Mesothelial cell of epicardium (in vitro differentiated cells): ENCODE data around the gene PDE2A. TPM values are rescaled to one million over a fixed set of nuclear protein-coding genes. Genes with fewer than 3 reads are reported as not detected.

Source experiments
- DNase-seq, 2 experiments: peaks; one replicate each; pipeline ENCODE4 v3.0.0; 2021; ENCODE audit warnings: low spot score in 2 of 2; ENCODE audit not compliant: unreplicated experiment in 2 of 2
- H3K27ac Mint-ChIP-seq: 2 replicates; pipeline ENCODE4 v1.8.0; 2021; ENCODE audit warnings: mixed read lengths
- H3K27me3 Mint-ChIP-seq: 2 replicates; pipeline ENCODE4 v1.8.0; 2021; ENCODE audit warnings: low read depth, mixed read lengths
- H3K36me3 Mint-ChIP-seq: 2 replicates; pipeline ENCODE4 v1.8.0; 2021; ENCODE audit warnings: mixed read lengths
- H3K4me1 Mint-ChIP-seq: 2 replicates; pipeline ENCODE4 v1.8.0; 2021; ENCODE audit warnings: mixed read lengths
- H3K4me3 Mint-ChIP-seq: 2 replicates; pipeline ENCODE4 v1.8.0; 2021; ENCODE audit warnings: mild to moderate bottlenecking, moderate library complexity, mixed read lengths
- H3K9me3 Mint-ChIP-seq: 2 replicates; pipeline ENCODE4 v1.8.0; 2021; ENCODE audit warnings: mixed read lengths
- CTCF ChIP-seq: fragments of 200-600 bp; sonication (generic); IDR thresholded peaks from one replicate; pipeline ENCODE4 v1.5.0; 2021; ENCODE audit warnings: antibody characterized with exemption; ENCODE audit not compliant: unreplicated experiment
- total RNA-seq: library from RNA; stranded (reverse); gene quantifications from 3 replicates; pipeline ENCODE4 v1.2.1, GENCODE V29; 2021

Gene PDE2A
- total RNA-seq, 1 donor from 2014 or later, result 1.1 TPM

GRCh38 chr11:72621008-72621610 is 53.1 kb downstream of the PDE2A start:
- no peak overlapping the region for H3K27ac Mint-ChIP-seq
- H3K27me3 Mint-ChIP-seq, result peaks cover 49% of the 10 kb centered on the region
- TF ChIP-seq CTCF, result no peak
- peaks cover 6% of the 10 kb centered on the region for H3K9me3 Mint-ChIP-seq
- H3K4me1 Mint-ChIP-seq, result peaks cover 18% of the 10 kb centered on the region
- DNase-seq, result no peak
- H3K4me3 Mint-ChIP-seq, result no peak overlapping the region
- no peaks in the 10 kb centered on the region for H3K36me3 Mint-ChIP-seq

- TF ChIP-seq CTCF, result no peak
- H3K36me3 Mint-ChIP-seq, result no peaks in the 10 kb centered on the region
- H3K27ac Mint-ChIP-seq, result peak overlapping the region; percentile 54
- H3K9me3 Mint-ChIP-seq, result peaks cover 6% of the 10 kb centered on the region
- H3K27me3 Mint-ChIP-seq, result peaks cover 66% of the 10 kb centered on the region
- no peak for DNase-seq
- no peak overlapping the region for H3K4me3 Mint-ChIP-seq
- H3K4me1 Mint-ChIP-seq, result peaks cover 13% of the 10 kb centered on the region
Observed at GRCh38 chr11:72618803-72619202, 55.4 kb downstream of the PDE2A start.

- no peak overlapping the region for H3K27ac Mint-ChIP-seq
- H3K27me3 Mint-ChIP-seq, result peaks cover 66% of the 10 kb centered on the region
- no peak for DNase-seq
- peaks cover 13% of the 10 kb centered on the region for H3K4me1 Mint-ChIP-seq
- H3K36me3 Mint-ChIP-seq, result no peaks in the 10 kb centered on the region
- no peak for TF ChIP-seq CTCF
- H3K9me3 Mint-ChIP-seq, result peaks cover 3% of the 10 kb centered on the region
- no peak overlapping the region for H3K4me3 Mint-ChIP-seq
Observed at GRCh38 chr11:72617080-72617762, 57.0 kb downstream of the PDE2A start.

GRCh38 chr11:72616655-72617054 is 57.6 kb downstream of the PDE2A start:
- DNase-seq, result no peak
- Mint-ChIP-seq H3K27me3 (peaks cover 64% of the 10 kb centered on the region), H3K27ac (no peak overlapping the region), H3K9me3 (no peaks in the 10 kb centered on the region), H3K4me1 (peaks cover 13% of the 10 kb centered on the region), H3K36me3 (no peaks in the 10 kb centered on the region), H3K4me3 (no peak overlapping the region)
- TF ChIP-seq CTCF, result no peak

GRCh38 chr11:72615329-72615728 is 58.9 kb downstream of the PDE2A start:
- no peak for TF ChIP-seq CTCF
- H3K36me3 Mint-ChIP-seq, result no peaks in the 10 kb centered on the region
- no peaks in the 10 kb centered on the region for H3K9me3 Mint-ChIP-seq
- DNase-seq, result no peak
- H3K4me3 Mint-ChIP-seq, result no peak overlapping the region
- peaks cover 71% of the 10 kb centered on the region for H3K27me3 Mint-ChIP-seq
- H3K27ac Mint-ChIP-seq, result no peak overlapping the region
- H3K4me1 Mint-ChIP-seq, result peaks cover 13% of the 10 kb centered on the region
